DMS79 (cell line): ENCODE results near the gene CNTNAP1.

Experiments
- DNase-seq: peaks from one replicate; lab custom pipeline; 2025; lab: John Stamatoyannopoulos, UW

The CNTNAP1 gene

GRCh38 chr17:42685831-42686230 is 3.5 kb downstream of the CNTNAP1 start:
- no peak for DNase-seq

GRCh38 chr17:42686520-42687128 is 4.3 kb downstream of the CNTNAP1 start:
- no peak for DNase-seq

DNA sequence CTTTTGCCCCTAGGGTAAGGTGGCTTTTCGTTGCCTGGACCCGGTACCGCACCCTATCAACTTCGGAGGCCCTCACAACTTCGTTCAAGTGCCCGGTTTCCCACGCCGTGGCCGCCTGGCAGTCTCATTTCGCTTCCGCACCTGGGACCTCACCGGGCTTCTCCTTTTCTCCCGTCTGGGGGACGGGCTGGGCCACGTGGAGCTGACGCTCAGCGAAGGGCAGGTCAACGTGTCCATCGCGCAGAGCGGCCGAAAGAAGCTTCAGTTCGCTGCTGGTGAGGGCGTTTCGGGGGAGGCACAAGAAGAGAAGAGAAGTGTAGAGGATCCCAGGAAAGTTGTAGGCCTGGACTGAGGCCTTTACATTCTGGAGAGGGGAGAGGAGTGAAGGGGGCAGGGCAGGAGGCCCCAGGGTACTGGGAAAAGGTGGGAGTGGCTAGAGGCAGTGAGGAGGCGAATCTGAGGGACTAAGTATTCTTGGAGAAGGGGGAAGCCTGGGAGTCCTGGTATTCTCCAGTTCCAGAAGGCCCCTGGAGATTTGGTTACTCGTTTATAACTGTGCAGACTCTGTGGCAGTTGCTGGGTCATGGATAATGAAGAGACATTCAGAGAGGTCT is 5.5 kb downstream of the CNTNAP1 start:
- no peak for DNase-seq

GRCh38 chr17:42690596-42690995 is 8.3 kb downstream of the CNTNAP1 start:
- no peak for DNase-seq

- no peak for DNase-seq
Observed at GRCh38 chr17:42691021-42691545, 8.8 kb downstream of the CNTNAP1 start.

DNA sequence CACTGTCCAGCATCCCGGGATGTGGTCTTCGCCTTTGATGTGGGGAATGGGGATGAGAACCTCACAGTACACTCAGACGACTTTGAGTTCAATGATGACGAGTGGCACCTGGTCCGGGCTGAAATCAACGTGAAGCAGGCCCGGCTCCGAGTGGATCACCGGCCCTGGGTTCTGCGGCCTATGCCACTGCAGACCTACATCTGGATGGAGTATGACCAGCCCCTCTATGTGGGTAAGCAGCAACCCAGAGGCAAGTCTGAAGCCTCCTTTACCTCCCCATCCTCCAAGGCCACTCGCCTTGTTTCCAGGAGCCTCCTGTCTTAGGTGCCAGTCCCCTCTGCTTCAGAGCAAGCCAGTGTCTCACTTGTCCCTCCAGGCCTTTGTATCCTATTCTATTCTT is 10.2 kb downstream of the CNTNAP1 start:
- no peak for DNase-seq

DNA sequence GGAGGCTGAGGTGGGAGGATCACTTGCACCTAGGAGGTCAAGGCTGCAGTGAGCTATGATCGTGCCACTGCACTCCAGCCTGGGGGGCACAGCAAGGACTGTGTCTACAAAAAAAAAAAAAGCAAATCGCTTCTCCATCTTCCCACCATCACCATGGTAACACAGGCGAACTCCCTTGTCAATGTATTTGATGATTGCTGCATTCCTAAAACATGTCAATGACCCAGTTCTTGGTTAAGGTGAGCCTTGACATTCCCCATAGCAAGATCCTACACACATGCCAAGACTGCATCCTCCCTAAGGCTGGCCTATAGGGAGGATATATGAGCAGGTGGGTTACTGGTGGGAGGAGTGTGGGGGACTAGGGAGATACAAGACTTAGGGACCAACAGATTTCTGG is 12.2 kb downstream of the CNTNAP1 start:
- DNase-seq, result no peak

DNA sequence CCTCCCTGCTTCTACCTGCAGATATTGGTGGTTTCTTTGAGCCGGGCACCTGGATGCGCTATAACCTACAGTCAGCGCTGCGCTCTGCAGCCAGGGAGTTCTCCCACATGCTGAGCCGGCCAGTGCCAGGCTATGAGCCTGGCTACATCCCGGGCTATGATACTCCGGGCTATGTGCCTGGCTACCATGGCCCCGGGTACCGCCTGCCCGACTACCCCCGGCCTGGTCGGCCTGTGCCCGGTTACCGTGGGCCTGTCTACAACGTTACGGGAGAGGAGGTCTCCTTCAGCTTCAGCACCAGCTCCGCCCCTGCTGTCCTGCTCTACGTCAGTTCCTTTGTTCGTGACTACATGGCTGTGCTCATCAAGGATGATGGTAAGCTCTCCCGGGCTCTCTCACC is 13.2 kb downstream of the CNTNAP1 start:
- no peak for DNase-seq

- DNase-seq, result no peak
Observed at GRCh38 chr17:42697108-42697811, 14.9 kb downstream of the CNTNAP1 start.

- DNase-seq, result peak; percentile 33
Observed at GRCh38 chr17:42698736-42699414, 16.5 kb downstream of the CNTNAP1 start.

DNA sequence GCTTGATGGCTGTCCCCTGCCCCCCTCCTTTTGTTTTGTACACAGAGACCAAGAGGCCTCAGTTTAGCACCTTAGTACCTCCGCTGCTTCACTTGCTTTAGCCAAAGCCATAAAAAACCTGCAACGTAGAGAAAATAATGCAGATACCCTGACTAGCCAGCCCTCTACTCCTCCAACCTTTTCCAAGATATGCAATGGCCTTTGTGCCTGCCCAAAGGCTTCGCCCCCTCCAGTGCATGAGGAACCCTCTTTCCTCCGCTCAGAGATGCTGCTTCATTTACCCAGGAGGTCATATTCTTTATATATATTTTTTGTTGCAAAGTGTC is 17.0 kb downstream of the CNTNAP1 start:
- DNase-seq, result no peak

- no peak for DNase-seq
Observed at GRCh38 chr17:42700586-42701289, 18.4 kb downstream of the CNTNAP1 start.

GRCh38 chr17:42702446-42702845 is 20.1 kb downstream of the CNTNAP1 start:
- peak; percentile 28 for DNase-seq

DNA sequence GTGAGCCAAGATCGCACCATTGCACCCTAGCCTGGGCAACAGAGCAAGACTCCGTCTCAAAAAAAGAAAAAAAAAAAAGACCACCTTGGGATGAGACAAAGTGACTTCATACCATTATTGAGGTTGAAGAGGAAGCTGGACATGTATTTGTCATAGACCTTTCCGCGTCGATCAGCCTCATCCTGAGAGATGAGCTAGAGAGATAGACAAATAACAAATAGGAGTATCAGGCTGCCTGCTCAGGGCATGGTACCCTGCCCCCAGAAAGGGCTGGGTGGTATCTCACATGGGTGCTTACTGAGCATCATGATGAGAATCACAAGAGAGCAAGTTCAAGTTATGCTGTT is 22.1 kb downstream of the CNTNAP1 start:
- DNase-seq, result no peak

GRCh38 chr17:42704837-42705494 is 22.6 kb downstream of the CNTNAP1 start:
- DNase-seq, result no peak

DNA sequence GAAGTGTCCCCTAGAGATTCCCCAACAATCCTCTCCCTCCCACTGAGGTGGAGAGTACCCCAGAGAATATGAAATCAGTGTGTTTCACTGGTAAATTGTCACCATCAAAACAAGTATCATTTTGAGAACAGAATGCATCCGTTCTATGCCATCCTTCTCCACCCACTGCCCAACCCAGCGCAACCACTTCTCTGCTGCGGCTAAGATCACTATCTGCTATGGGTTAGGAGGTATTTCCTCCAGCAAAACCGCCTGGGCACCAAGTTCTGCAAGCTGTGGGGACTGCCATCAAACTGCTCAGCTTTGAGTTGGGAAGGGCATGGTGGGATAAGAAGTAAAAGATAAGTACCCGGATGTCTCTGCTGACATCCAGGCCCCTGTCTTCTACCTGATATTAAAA is 24.4 kb downstream of the CNTNAP1 start:
- DNase-seq, result no peak

DNA sequence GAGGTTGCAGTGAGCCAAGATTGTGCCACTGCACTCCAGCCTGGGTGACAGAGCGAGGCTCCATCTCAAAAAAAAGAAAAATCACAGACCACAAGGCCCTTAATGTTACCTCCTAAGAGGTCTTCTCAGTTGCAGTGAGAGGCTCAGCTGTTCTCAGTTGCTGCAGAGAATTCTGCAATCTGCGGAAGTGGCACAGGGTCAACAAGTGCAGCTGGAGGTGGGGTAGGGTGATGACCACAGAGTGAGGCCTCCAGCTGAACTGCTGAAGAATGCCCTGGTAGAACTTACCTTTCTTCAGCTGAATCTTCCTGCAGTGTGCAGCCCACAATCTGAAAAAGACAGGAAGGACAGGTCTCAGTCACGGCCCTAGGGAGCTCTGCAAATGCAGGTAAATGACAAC is 26.3 kb downstream of the CNTNAP1 start:
- no peak for DNase-seq

- no peak for DNase-seq
Observed at GRCh38 chr17:42709561-42709960, 27.2 kb downstream of the CNTNAP1 start.

DNA sequence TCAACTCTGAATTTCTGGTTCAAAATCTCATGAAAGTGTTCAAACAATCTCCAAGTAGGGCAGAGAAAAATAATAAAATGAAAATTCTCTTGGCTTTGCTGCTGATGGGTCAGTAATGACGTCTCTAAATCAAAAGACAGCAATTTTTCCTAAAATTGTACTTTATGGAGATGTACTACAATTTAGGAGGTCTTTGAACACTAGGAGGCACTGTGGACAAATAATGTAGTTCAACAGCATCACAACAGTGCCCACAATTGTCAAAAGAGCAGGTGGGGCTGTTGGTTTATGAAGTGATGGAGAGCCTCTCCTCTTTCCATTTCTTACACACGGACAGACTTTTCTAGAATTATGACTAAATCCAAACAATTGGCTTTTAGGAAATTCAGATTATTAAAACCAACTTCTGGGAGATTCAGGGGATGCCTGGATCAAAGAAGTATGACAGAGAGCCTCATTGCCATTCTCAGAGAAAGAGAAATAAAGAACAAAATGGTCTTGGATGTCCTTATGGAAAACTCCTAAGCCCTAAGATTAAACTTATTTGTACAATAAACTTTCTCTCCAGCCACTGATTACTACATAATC is 38.8 kb downstream of the CNTNAP1 start:
- DNase-seq, result peak; percentile 21

DNA sequence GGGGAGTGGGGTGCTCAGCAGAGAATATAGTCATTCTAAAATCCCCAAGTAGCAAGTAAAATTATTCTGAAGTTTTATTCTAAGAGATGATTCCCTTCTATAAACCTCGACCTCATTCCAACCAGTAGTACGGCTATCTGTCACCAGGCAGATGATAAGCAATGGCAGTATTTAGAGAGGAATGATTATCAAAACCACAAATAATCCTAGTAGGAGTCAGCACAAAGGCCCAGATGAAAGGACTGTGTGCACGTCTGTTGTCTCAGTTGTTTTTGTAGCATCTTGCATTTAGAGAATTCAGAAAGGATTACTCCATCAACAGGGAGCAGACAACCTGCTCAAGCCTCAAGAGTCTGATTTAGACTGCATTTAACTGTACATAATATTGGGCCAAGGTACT is 41.3 kb downstream of the CNTNAP1 start:
- no peak for DNase-seq

- DNase-seq, result no peak
Observed at GRCh38 chr17:42725143-42725542, 42.8 kb downstream of the CNTNAP1 start.
